HG03025 (cell line): Measurements from ENCODE around the gene SLC22A5.

ENCODE experiments used
- ATAC-seq: cut with Tn5 transposase; IDR thresholded peaks from one replicate; pipeline ENCODE4 v1.9.1; 2021; ENCODE audit warnings: mild to moderate bottlenecking, moderate library complexity; ENCODE audit not compliant: unreplicated experiment, low FRiP score

The SLC22A5 gene

GRCh38 chr5:132439521-132440089, 70.1 kb downstream of the SLC22A5 start:
- ATAC-seq: no peak

GRCh38 chr5:132444061-132444460, 74.6 kb downstream of the SLC22A5 start:
- no peak for ATAC-seq
